Loucy (cell line): ENCODE measurements around the gene TMEM117.

Source experiments
- H2AFZ ChIP-seq: fragments of 200-600 bp; sonication (generic); 2 replicates; pipeline ENCODE4 v1.6.0; 2016; ENCODE audit warnings: antibody characterized with exemption, mild to moderate bottlenecking, low read length, moderate library complexity
- H3F3A ChIP-seq: fragments of 200-600 bp; 2 replicates; pipeline ENCODE4 v1.6.0; 2016; ENCODE audit warnings: antibody characterized with exemption, low read depth, mild to moderate bottlenecking
- H3K27me3 ChIP-seq: fragments of 200-600 bp; sonication (generic); 2 replicates; pipeline ENCODE4 v1.6.1; 2014; ENCODE audit warnings: low read length, mild to moderate bottlenecking; ENCODE audit not compliant: insufficient read depth, poor library complexity, severe bottlenecking
- H3K36me3 ChIP-seq: fragments of 200-600 bp; sonication (generic); 2 replicates; pipeline ENCODE4 v1.6.1; 2016; ENCODE audit warnings: low read length; ENCODE audit not compliant: insufficient read depth
- H3K4me1 ChIP-seq: fragments of 200-600 bp; sonication (generic); 2 replicates; pipeline ENCODE4 v1.5.1; 2014; ENCODE audit warnings: low read length, mild to moderate bottlenecking; ENCODE audit not compliant: insufficient read depth, poor library complexity, severe bottlenecking
- H3K4me2 ChIP-seq: fragments of 200-600 bp; sonication (generic); 2 replicates; pipeline ENCODE4 v1.6.0; 2014; ENCODE audit warnings: antibody characterized with exemption, low read length, low read depth, mild to moderate bottlenecking; ENCODE audit not compliant: poor library complexity, severe bottlenecking
- H3K4me3 ChIP-seq: fragments of 200-600 bp; sonication (generic); 2 replicates; pipeline ENCODE4 v1.5.1; 2014; ENCODE audit warnings: low read length, mild to moderate bottlenecking, mixed read lengths; ENCODE audit not compliant: poor library complexity, severe bottlenecking
- H3K79me2 ChIP-seq: fragments of 200-600 bp; sonication (generic); 2 replicates; pipeline ENCODE4 v1.6.1; 2014; ENCODE audit warnings: low read length; ENCODE audit not compliant: insufficient read depth
- H3K9ac ChIP-seq: fragments of 200-600 bp; sonication (generic); 2 replicates; pipeline ENCODE4 v1.6.0; 2014; ENCODE audit warnings: mild to moderate bottlenecking, low read depth, low read length, moderate library complexity; ENCODE audit not compliant: poor library complexity, severe bottlenecking
- H3K9me2 ChIP-seq: fragments of 200-600 bp; sonication (generic); replicated peaks from 2 replicates; pipeline ENCODE4 v1.6.1; 2016; ENCODE audit warnings: low read depth, low read length, mixed read lengths
- H3K9me3 ChIP-seq: fragments of 200-600 bp; sonication (generic); 2 replicates; pipeline ENCODE4 v1.6.1; 2014; ENCODE audit warnings: mild to moderate bottlenecking, antibody characterized with exemption, low read length, low read depth; ENCODE audit not compliant: insufficient read depth
- H4K20me1 ChIP-seq: fragments of 200-600 bp; sonication (generic); 2 replicates; pipeline ENCODE4 v1.6.0; 2014; ENCODE audit warnings: antibody characterized with exemption, low read length, mild to moderate bottlenecking; ENCODE audit not compliant: insufficient read depth, poor library complexity, severe bottlenecking
- CTCF ChIP-seq: fragments of 200-600 bp; sonication (generic); conservative IDR thresholded peaks from 2 replicates; pipeline ENCODE4 v1.5.1; 2014; ENCODE audit warnings: mild to moderate bottlenecking, antibody characterized with exemption, low read length
- EZH2phosphoT487 ChIP-seq: fragments of 200-600 bp; IDR thresholded peaks from 2 replicates; pipeline ENCODE4 v1.6.1; 2018; ENCODE audit warnings: antibody characterized with exemption, mild to moderate bottlenecking, moderate library complexity, borderline replicate concordance

TMEM117 gene

GRCh38 chr12:44253338-44253856 lies 417.5 kb downstream of the TMEM117 start:
- H3K9me2 ChIP-seq: no peaks in the 10 kb centered on the region
- H3K36me3 ChIP-seq: no peaks in the 10 kb centered on the region
- H2AFZ ChIP-seq: no peak overlapping the region
- no peaks in the 10 kb centered on the region for H3F3A ChIP-seq
- H3K4me3 ChIP-seq: no peak overlapping the region
- H3K27me3 ChIP-seq: no peaks in the 10 kb centered on the region
- no peaks in the 10 kb centered on the region for H3K79me2 ChIP-seq
- TF ChIP-seq EZH2phosphoT487 (no peak), CTCF (no peak)
- H3K4me1 ChIP-seq: no peaks in the 10 kb centered on the region
- H3K9me3 ChIP-seq: no peaks in the 10 kb centered on the region
- H4K20me1 ChIP-seq: no peaks in the 10 kb centered on the region
- no peak overlapping the region for H3K4me2 ChIP-seq
- H3K9ac ChIP-seq: no peak overlapping the region

GRCh38 chr12:44258246-44258645 lies 422.4 kb downstream of the TMEM117 start:
- Histone ChIP-seq H3K4me1 (no peaks in the 10 kb centered on the region), H3F3A (no peaks in the 10 kb centered on the region), H3K36me3 (no peaks in the 10 kb centered on the region), H3K9me3 (no peaks in the 10 kb centered on the region), H3K9me2 (no peaks in the 10 kb centered on the region), H3K9ac (no peak overlapping the region), H3K4me3 (no peak overlapping the region), H3K79me2 (no peaks in the 10 kb centered on the region), H4K20me1 (no peaks in the 10 kb centered on the region), H3K27me3 (no peaks in the 10 kb centered on the region), H2AFZ (no peak overlapping the region), H3K4me2 (no peak overlapping the region)
- TF ChIP-seq CTCF (no peak), EZH2phosphoT487 (no peak)

- no peaks in the 10 kb centered on the region for H3K27me3 ChIP-seq
- no peaks in the 10 kb centered on the region for H3K36me3 ChIP-seq
- no peaks in the 10 kb centered on the region for H3K79me2 ChIP-seq
- H3K9me2 ChIP-seq: no peaks in the 10 kb centered on the region
- H3K4me3 ChIP-seq: no peak overlapping the region
- no peaks in the 10 kb centered on the region for H3K9me3 ChIP-seq
- no peaks in the 10 kb centered on the region for H3K4me1 ChIP-seq
- no peak overlapping the region for H2AFZ ChIP-seq
- no peak for TF ChIP-seq CTCF
- TF ChIP-seq EZH2phosphoT487: no peak
- no peaks in the 10 kb centered on the region for H3F3A ChIP-seq
- no peak overlapping the region for H3K9ac ChIP-seq
- H3K4me2 ChIP-seq: no peak overlapping the region
- H4K20me1 ChIP-seq: no peaks in the 10 kb centered on the region
These were observed 424.0 kb downstream of the TMEM117 start for GRCh38 chr12:44259890-44260289.
